ENCODE data around the gene NTHL1.

- TF ChIP-seq POLR2A (IDR thresholded peaks at IDR 0.05) (no peak), CTCF (IDR thresholded peaks at IDR 0.05 in 4 of 5, conservative IDR thresholded peaks at IDR 0.05 in 1 of 5) (no peak)
Observed at GRCh38 chr16:2026461-2027023, 21.1 kb downstream of the NTHL1 start, which contains the start of gene NHERF2.

All from gastrocnemius medialis (tissue), 4 donors.